Activated CD4-positive, alpha-beta T cell treated with anti-CD3 and anti-CD28 coated beads, Interleukin-2, amount 10 ng/mL, durations not matched to agents 24 days and 14 days (primary cell): ENCODE data around the gene SMYD1. TPM values are rescaled to one million over a fixed set of nuclear protein-coding genes. Genes with fewer than 3 reads are reported as not detected.
A peak's percentile ranks its signal among the peaks of the same experiment; 100 is the strongest.

ENCODE experiments used
- DNase-seq: peaks from one replicate; pipeline ENCODE4 v3.0.0; 2022
- H3K27ac Mint-ChIP-seq: one replicate; pipeline ENCODE4 v1.8.0; 2022; ENCODE audit warnings: mild to moderate bottlenecking, mixed read lengths
- H3K27me3 Mint-ChIP-seq: one replicate; pipeline ENCODE4 v1.8.0; 2022; ENCODE audit warnings: mixed read lengths
- H3K36me3 Mint-ChIP-seq: one replicate; pipeline ENCODE4 v1.8.0; 2022; ENCODE audit warnings: low read depth, mild to moderate bottlenecking, mixed read lengths
- H3K4me1 Mint-ChIP-seq: one replicate; pipeline ENCODE4 v1.8.0; 2021; ENCODE audit warnings: mixed read lengths
- H3K4me3 Mint-ChIP-seq: one replicate; pipeline ENCODE4 v1.8.0; 2022; ENCODE audit warnings: mild to moderate bottlenecking, moderate library complexity, mixed read lengths
- H3K9me3 Mint-ChIP-seq: one replicate; pipeline ENCODE4 v1.8.0; 2021; ENCODE audit warnings: mixed read lengths
- intact Hi-C: fragments of 100-400 bp; cut with micrococcal nuclease; formaldehyde crosslinking; loops from one replicate; pipeline ENCODE4 v1.15.1; 2023
- total RNA-seq: library from RNA; stranded (reverse); gene quantifications from 2 replicates; pipeline ENCODE4 v1.2.3, GENCODE V29; 2022

Gene SMYD1
- total RNA-seq, 1 donor from 2014 or later: not detected

DNA sequence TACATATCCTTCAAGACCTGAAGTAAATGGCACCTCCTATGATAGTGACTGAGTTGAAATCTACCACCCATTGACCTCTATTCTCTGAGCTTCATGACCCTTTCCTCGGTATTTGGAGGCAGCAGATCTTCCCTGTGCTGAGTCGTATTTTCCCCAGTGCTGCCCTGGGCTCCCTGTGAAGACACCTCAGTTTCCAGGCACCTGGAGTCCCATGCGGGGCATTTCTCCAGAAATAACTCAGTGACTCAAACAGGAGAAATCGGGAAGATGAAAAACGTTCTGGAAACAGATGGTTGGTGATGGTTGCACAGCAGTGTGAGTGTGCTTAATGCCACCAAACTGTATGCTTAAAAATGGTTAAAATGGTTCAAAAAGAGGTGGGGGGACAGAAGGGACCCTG lies 18.0 kb downstream of the SMYD1 start:
- intact Hi-C loops: no loop called here
- Mint-ChIP-seq H3K9me3 (no peaks in the 10 kb centered on the region), H3K27ac (no peak overlapping the region), H3K4me1 (peaks cover 10% of the 10 kb centered on the region), H3K27me3 (no peaks in the 10 kb centered on the region), H3K4me3 (no peak overlapping the region), H3K36me3 (no peaks in the 10 kb centered on the region)
- no peak for DNase-seq

DNA sequence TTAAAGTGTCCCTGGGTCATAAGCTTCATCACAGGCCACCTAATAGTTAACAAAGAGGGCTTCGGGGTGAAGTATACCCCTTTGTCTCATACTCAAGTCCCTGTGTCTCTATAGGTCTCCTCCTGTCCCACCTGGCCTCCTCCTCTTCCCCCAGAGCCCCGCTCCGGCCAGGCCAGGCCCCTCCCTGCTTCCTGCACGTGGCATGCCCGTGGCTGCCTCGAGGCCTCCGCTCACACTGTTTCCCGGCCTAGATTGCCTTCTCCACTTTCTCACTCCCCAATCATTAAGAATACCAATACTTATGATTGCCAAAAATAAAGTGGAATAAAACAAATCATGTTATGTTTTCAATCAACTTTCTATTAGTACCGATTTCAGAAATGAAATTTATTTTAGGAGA lies 18.8 kb downstream of the SMYD1 start:
- DNase-seq: no peak
- intact Hi-C loops: no loop called here
- Mint-ChIP-seq H3K9me3 (peaks cover 5% of the 10 kb centered on the region), H3K4me1 (peaks cover 17% of the 10 kb centered on the region), H3K36me3 (no peaks in the 10 kb centered on the region), H3K27me3 (no peaks in the 10 kb centered on the region), H3K27ac (no peak overlapping the region), H3K4me3 (no peak overlapping the region)

DNA sequence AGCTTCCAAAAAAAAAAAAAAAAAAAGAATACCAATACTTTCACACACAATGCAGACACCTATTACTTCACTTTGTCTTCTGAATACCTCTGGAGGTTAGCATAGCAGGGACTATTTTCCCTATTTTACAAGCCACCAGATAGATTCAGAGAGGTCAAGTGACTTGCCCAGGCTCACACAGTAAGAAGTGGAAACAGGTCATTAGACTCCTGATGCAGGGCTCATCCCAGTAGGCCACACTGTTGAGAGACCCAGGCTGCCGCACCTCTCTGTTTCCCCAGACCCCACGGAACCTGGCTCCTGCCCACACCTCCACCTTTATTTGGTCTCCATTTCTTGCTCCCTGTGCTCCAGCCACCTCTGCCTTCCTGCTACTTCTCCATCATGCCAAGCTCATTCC lies 19.4 kb downstream of the SMYD1 start:
- H3K4me1 Mint-ChIP-seq: peaks cover 18% of the 10 kb centered on the region
- no peaks in the 10 kb centered on the region for H3K36me3 Mint-ChIP-seq
- H3K27me3 Mint-ChIP-seq: no peaks in the 10 kb centered on the region
- H3K9me3 Mint-ChIP-seq: peaks cover 6% of the 10 kb centered on the region
- no peak for DNase-seq
- intact Hi-C loops: no loop called here
- no peak overlapping the region for H3K27ac Mint-ChIP-seq
- no peak overlapping the region for H3K4me3 Mint-ChIP-seq

- Mint-ChIP-seq H3K4me3 (no peak overlapping the region), H3K27ac (no peak overlapping the region), H3K9me3 (peaks cover 6% of the 10 kb centered on the region), H3K4me1 (peaks cover 18% of the 10 kb centered on the region), H3K36me3 (no peaks in the 10 kb centered on the region), H3K27me3 (no peaks in the 10 kb centered on the region)
- intact Hi-C loops: no loop called here
- no peak for DNase-seq
These were observed 20.1 kb downstream of the SMYD1 start for GRCh38 chr2:88087763-88088162.

DNA sequence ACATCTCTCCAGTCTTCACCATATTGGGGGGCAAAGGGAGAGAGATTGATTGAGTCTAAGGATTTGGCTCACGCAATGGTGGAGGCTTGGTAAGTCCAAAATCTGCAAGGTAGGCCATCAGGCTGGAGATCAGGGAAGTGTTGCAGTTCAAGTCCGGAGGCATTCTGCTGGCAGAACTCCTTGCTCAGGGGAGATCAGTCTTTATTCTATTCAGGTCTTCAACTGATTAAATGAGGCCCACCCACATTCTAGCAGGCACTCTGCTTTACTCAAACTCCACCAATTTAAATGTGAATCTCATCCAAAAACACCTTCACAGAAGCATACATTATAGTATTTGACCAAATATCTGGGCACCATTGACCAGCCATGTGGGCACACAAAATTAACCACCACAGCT lies 21.4 kb downstream of the SMYD1 start:
- intact Hi-C loops: no loop called here
- Mint-ChIP-seq H3K36me3 (no peaks in the 10 kb centered on the region), H3K9me3 (peaks cover 6% of the 10 kb centered on the region), H3K27me3 (no peaks in the 10 kb centered on the region), H3K4me1 (peaks cover 18% of the 10 kb centered on the region), H3K27ac (no peak overlapping the region), H3K4me3 (no peak overlapping the region)
- no peak for DNase-seq

DNA sequence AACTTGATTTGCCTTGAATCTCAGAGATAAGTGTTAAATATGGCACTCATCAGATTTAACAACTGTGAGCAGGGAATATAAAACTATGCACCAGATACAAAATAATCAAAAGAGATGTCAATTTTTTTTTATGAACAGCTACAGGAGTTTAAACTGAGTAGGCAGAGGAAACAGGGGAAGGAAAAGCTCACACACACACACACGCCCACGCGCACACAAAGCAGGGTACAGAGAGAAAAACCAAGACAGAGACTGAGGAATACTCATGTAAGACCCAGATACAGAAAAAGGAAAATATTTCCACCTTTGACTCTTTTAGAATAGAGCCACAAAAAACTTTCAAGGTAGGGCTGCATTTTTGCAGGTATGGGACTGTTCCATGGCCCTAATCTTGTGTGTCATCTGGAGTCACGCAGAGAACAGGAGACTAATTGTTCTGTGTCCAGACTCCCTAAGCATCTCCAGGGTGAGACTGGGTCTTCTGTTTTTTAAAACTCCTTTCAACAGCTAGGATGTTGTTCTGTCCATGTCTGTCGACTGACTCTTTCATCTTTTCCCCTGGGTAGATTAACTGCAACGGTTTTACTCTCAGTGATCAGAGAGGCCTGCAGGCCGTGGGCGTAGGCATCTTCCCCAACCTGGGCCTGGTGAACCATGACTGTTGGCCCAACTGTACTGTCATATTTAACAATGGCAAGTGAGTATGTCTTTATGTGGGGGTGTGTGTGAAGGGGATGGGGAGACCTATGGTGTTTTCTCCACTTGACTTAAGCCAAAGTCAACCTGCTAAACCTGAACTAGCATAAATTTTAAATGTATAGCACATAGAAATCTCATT lies 23.0 kb downstream of the SMYD1 start:
- Mint-ChIP-seq H3K4me3 (peak overlapping the region; percentile 26), H3K9me3 (peaks cover 6% of the 10 kb centered on the region), H3K27me3 (no peaks in the 10 kb centered on the region), H3K36me3 (no peaks in the 10 kb centered on the region), H3K4me1 (peaks cover 18% of the 10 kb centered on the region), H3K27ac (peak overlapping the region; percentile 75)
- intact Hi-C loops: no loop called here
- DNase-seq: no peak

- H3K27ac Mint-ChIP-seq: no peak overlapping the region
- no peaks in the 10 kb centered on the region for H3K36me3 Mint-ChIP-seq
- DNase-seq: no peak
- H3K4me1 Mint-ChIP-seq: peaks cover 18% of the 10 kb centered on the region
- H3K4me3 Mint-ChIP-seq: no peak overlapping the region
- intact Hi-C loops: no loop called here
- no peaks in the 10 kb centered on the region for H3K27me3 Mint-ChIP-seq
- H3K9me3 Mint-ChIP-seq: peaks cover 6% of the 10 kb centered on the region
These were observed 24.3 kb downstream of the SMYD1 start for GRCh38 chr2:88091943-88092342.

DNA sequence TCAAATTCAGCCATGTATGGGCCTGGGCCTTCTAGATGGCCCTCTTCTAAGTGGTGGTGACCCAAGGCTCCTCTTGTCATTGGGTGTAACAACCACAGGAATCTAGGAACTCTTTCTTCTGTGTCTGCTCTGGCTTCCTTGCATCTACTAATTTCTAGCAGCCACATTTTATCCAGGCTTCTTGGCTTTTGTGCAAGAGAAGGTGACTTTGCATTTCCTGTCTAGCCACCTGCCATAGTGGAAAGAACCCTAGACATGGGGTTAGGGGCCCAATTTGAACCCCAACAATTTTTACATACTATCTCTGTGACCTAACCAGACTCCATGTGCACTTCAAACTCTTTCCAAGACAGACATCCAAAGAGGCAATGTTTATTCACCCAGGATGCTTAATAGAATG lies 25.1 kb downstream of the SMYD1 start:
- Mint-ChIP-seq H3K4me3 (no peak overlapping the region), H3K36me3 (no peaks in the 10 kb centered on the region), H3K27ac (no peak overlapping the region), H3K9me3 (peaks cover 6% of the 10 kb centered on the region), H3K27me3 (no peaks in the 10 kb centered on the region), H3K4me1 (peaks cover 18% of the 10 kb centered on the region)
- no peak for DNase-seq
- intact Hi-C loops: no loop called here

DNA sequence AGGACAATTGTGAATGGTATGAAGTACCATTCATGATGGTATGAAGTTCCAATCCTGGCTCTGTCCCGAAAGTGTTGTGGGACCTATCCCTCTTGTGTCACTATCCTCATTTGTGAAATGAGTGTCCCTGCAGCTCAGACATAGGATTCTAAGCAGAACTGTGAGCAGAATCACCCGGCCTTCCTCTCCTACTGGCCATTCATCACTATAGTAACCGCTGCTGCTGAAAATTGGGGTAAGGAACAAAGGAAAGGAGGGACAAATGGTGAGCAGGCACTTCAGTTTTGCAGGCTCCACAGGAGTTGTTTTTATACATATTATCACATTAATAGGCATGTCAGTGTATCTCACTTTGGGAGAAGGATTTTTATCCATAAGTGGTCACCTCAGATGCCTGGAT lies 27.4 kb downstream of the SMYD1 start:
- Mint-ChIP-seq H3K9me3 (peaks cover 6% of the 10 kb centered on the region), H3K4me1 (peaks cover 14% of the 10 kb centered on the region)
- intact Hi-C loops: no loop called here

DNA sequence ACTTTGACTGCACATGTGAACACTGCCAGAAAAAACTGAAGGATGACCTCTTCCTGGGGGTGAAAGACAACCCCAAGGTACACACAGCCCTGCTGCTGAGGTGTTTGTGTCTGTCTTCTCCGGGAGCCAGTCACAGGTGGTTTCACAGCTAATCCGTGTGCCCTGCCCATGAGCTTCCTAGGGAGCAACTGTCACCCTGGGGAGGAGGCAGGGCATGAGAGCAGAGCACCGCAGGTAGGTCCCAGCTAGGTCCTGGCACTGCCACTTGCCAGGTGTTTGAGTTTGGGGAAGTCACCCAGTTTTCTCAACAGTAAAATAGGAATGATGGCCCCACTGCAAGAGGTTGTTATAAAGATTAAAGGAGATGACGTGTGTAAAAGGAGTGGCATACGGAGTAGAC lies 29.1 kb downstream of the SMYD1 start:
- intact Hi-C loops: no loop called here
- no peaks in the 10 kb centered on the region for H3K9me3 Mint-ChIP-seq
- no peaks in the 10 kb centered on the region for H3K27me3 Mint-ChIP-seq
- no peak overlapping the region for H3K27ac Mint-ChIP-seq
- no peaks in the 10 kb centered on the region for H3K4me1 Mint-ChIP-seq
- no peaks in the 10 kb centered on the region for H3K36me3 Mint-ChIP-seq
- H3K4me3 Mint-ChIP-seq: no peak overlapping the region
- no peak for DNase-seq

More for the DNA sequence above, 27.4 kb downstream of the SMYD1 start:
- Mint-ChIP-seq H3K4me3 (no peak overlapping the region), H3K27me3 (no peaks in the 10 kb centered on the region), H3K27ac (no peak overlapping the region), H3K36me3 (no peaks in the 10 kb centered on the region)
- DNase-seq: no peak

DNA sequence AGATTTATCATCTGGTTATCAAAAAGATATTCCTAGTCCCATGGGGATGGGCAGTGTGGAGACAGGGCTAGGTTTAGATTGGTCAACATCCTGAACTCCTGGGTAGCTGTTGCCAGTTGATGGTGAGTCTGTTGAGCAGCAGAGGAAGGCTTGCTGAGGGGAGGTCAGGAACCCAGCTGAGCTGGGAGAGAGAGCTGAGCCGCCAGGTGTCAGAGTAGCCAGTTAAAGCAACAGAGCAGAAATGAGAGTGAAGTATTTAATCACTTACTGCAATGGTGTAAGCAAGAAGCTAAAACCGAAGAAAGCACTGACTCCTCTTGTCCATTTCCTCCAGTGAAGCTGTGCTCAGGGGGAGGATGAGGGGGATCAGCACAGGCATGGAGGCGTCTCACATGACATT lies 29.6 kb downstream of the SMYD1 start:
- Mint-ChIP-seq H3K36me3 (no peaks in the 10 kb centered on the region), H3K27ac (no peak overlapping the region), H3K4me3 (no peak overlapping the region), H3K4me1 (no peaks in the 10 kb centered on the region), H3K27me3 (no peaks in the 10 kb centered on the region), H3K9me3 (no peaks in the 10 kb centered on the region)
- intact Hi-C loops: no loop called here
- no peak for DNase-seq

DNA sequence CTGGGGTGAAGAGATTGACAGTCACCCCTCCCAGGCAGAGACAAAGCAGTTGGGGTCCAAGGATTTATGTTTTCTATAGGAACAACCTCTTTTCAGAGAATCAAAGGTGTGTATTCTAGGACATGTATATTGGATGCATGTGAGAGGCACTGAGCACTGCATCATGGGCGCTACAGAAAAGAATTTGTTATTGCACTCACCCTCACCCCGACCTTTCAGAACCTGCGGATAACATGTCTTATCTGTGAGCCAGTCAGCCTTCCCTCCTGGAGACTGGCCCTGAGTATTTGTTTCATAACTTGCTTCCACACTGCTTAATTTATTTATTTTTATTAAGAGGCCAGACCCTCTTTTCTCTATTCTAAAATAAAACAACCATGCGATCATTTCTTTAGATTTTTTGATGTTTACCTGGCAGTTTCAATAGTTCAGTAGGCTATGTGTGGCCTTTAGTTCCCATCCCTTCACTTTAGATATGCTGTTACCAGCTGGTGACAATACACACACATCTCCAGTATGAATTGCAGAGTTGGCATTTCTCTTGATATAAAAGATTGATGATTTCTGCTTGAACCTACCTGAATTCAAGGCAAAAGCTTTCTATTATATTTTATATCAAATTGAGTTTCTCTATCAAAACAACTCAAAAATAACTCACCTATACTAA lies 30.4 kb downstream of the SMYD1 start:
- H3K27ac Mint-ChIP-seq: no peak overlapping the region
- H3K4me3 Mint-ChIP-seq: no peak overlapping the region
- no peaks in the 10 kb centered on the region for H3K27me3 Mint-ChIP-seq
- no peak for DNase-seq
- no peaks in the 10 kb centered on the region for H3K4me1 Mint-ChIP-seq
- no peaks in the 10 kb centered on the region for H3K36me3 Mint-ChIP-seq
- intact Hi-C loops: no loop called here
- H3K9me3 Mint-ChIP-seq: no peaks in the 10 kb centered on the region

DNA sequence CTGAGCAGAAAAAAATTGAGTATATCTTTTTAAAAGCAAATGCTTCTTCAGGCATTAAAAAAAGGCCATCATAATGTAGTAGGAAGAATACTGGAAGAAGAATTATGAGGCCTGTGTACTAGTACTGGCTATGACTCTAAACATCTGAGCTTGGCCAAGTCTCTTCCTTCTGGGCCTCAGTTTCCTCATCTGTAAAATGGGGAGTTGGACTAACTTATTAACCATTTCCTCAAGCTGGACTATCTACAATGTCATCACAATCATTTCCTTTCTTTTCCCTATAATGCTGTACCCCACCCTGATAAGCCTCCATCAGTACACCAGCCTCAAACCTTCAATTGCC lies 30.9 kb downstream of the SMYD1 start:
- Mint-ChIP-seq H3K27ac (no peak overlapping the region), H3K9me3 (no peaks in the 10 kb centered on the region), H3K27me3 (no peaks in the 10 kb centered on the region), H3K4me1 (no peaks in the 10 kb centered on the region), H3K36me3 (no peaks in the 10 kb centered on the region), H3K4me3 (no peak overlapping the region)
- no peak for DNase-seq
- intact Hi-C loops: no loop called here

GRCh38 chr2:88099798-88100488 lies 32.3 kb downstream of the SMYD1 start:
- intact Hi-C loops: no loop called here
- H3K4me1 Mint-ChIP-seq: no peaks in the 10 kb centered on the region
- no peaks in the 10 kb centered on the region for H3K36me3 Mint-ChIP-seq
- no peak overlapping the region for H3K4me3 Mint-ChIP-seq
- H3K9me3 Mint-ChIP-seq: no peaks in the 10 kb centered on the region
- H3K27ac Mint-ChIP-seq: no peak overlapping the region
- DNase-seq: no peak
- no peaks in the 10 kb centered on the region for H3K27me3 Mint-ChIP-seq
